K562 (cell line): ENCODE measurements around the gene TNC. TPM values are rescaled to one million over a fixed set of nuclear protein-coding genes. Genes with fewer than 3 reads are reported as not detected.

ENCODE experiments used
- ATAC-seq: fragments of 200-7000 bp; cut with Tn5 transposase; 3 replicates; pipeline ENCODE4 v1.9.1; 2020; ENCODE audit warnings: moderate library complexity
- BruUV-seq: library from RNA; stranded (reverse); fragments of 400-500 nt; replicated peaks from 2 replicates; lab custom pipeline; 2021; lab: Mats Ljungman, UMichigan
- CTCF ChIA-PET: fragments of 300-600 bp; formaldehyde crosslinking; extraction: SDS; loops from one replicate; lab custom pipeline; 2021; ENCODE audit warnings: low intra/inter-chr PET ratio; lab: Yijun Ruan, JAX
- POLR2A ChIA-PET: fragments of 300-600, 350-650 bp; sonication (Branson Sonifier 250); formaldehyde crosslinking; extraction: SDS; loops from one replicate; lab custom pipeline; 2021; ENCODE audit warnings: antibody characterized with exemption, inconsistent platforms; lab: Yijun Ruan, JAX
- DNase-seq, 4 experiments: peaks; one replicate each; pipeline versions ENCODE4 v3.0.0 to v3.0.0-alpha.2; 2011 to 2018; ENCODE audit warnings: low spot score in 3 of 4, mixed read lengths in 3 of 4; ENCODE audit errors: extremely low read depth in 1 of 4
- FAIRE-seq: peaks from 2 replicates; lab custom pipeline; 2011; peaks lifted over from hg19 to GRCh38; lab: Jason Lieb, UNC
- H2AFZ ChIP-seq: 2 replicates; pipeline ENCODE4 v1.6.0; 2011; ENCODE audit warnings: low read depth, low read length, control low read depth, inconsistent platforms
- H3K27ac ChIP-seq: fragments of 200-600 bp; 3 replicates; pipeline ENCODE4 v1.8.0; 2011; ENCODE audit warnings: low read depth, mild to moderate bottlenecking, control low read depth, inconsistent platforms, low read length, moderate library complexity, mixed read lengths; ENCODE audit errors: extremely low read depth
- H3K27me3 ChIP-seq, 2 experiments: fragments of 300-600 bp in 1 of 2; 2 replicates in 1 of 2; 3 replicates in 1 of 2; pipeline versions ENCODE4 v1.6.0 to v1.8.0; 2011; ENCODE audit warnings: inconsistent platforms in 2 of 2, low read length in 2 of 2, mild to moderate bottlenecking in 1 of 2, mixed read lengths in 1 of 2, moderate library complexity in 1 of 2; ENCODE audit not compliant: control insufficient read depth in 2 of 2, insufficient read depth in 2 of 2
- H3K36me3 ChIP-seq: fragments of 300-600 bp; 3 replicates; pipeline ENCODE4 v1.8.0; 2011; ENCODE audit warnings: mild to moderate bottlenecking, low read length, inconsistent platforms; ENCODE audit not compliant: control insufficient read depth, insufficient read depth
- H3K4me1 ChIP-seq, 2 experiments: fragments of 200-600 bp in 1 of 2; replicated peaks in 1 of 2; 2 replicates in 1 of 2; 3 replicates in 1 of 2; pipeline versions ENCODE4 v1.5.1 to v1.8.0; 2011; ENCODE audit warnings: inconsistent platforms in 2 of 2, low read length in 2 of 2, mild to moderate bottlenecking in 1 of 2, mixed read lengths in 1 of 2, moderate library complexity in 1 of 2; ENCODE audit not compliant: control insufficient read depth in 2 of 2, insufficient read depth in 2 of 2
- H3K4me2 ChIP-seq: 2 replicates; pipeline ENCODE4 v1.6.1; 2011; ENCODE audit warnings: low read length, control low read depth, inconsistent platforms, mixed read lengths; ENCODE audit not compliant: insufficient read depth
- H3K4me3 ChIP-seq: fragments of 200-600 bp; sonication (generic), shearing (Covaris generic); 2 replicates; pipeline ENCODE4 v1.5.1; 2016; ENCODE audit warnings: control low read depth, inconsistent platforms
- H3K79me2 ChIP-seq: fragments of 200-600 bp; 3 replicates; pipeline ENCODE4 v1.8.0; 2011; ENCODE audit warnings: low read length, inconsistent platforms; ENCODE audit not compliant: control insufficient read depth, insufficient read depth
- H3K9ac ChIP-seq, 2 experiments: 2 replicates each; pipeline versions ENCODE4 v1.6.0 to v1.6.1; 2011; ENCODE audit warnings: low read depth in 2 of 2, low read length in 2 of 2, control low read depth in 1 of 2, inconsistent platforms in 1 of 2, mild to moderate bottlenecking in 1 of 2, mixed read lengths in 1 of 2; ENCODE audit not compliant: insufficient read depth in 1 of 2
- H3K9me1 ChIP-seq: one replicate; pipeline ENCODE4 v1.6.0; 2011; ENCODE audit warnings: inconsistent platforms, mild to moderate bottlenecking, low read length, moderate library complexity; ENCODE audit not compliant: control insufficient read depth, insufficient read depth
- H3K9me3 ChIP-seq: replicated peaks from 2 replicates; pipeline ENCODE4 v1.5.1; 2011; ENCODE audit warnings: low read depth, low read length, inconsistent platforms; ENCODE audit not compliant: control insufficient read depth, insufficient read depth
- H4K20me1 ChIP-seq: replicated peaks from 2 replicates; pipeline ENCODE4 v1.6.1; 2011; ENCODE audit warnings: low read length, inconsistent platforms, mixed read lengths; ENCODE audit not compliant: control insufficient read depth, insufficient read depth
- ARID3B ChIP-seq: fragments of 250-450 bp; sonication (Bioruptor Pico); IDR thresholded peaks from 2 replicates; pipeline ENCODE4 v1.4.0; 2020; ENCODE audit warnings: borderline replicate concordance
- FOXJ3 ChIP-seq: sonication (generic); formaldehyde crosslinking; IDR thresholded peaks from 2 replicates; pipeline ENCODE4 v1.4.0; 2020; ENCODE audit warnings: mild to moderate bottlenecking, missing genetic modification reagents
- NFRKB ChIP-seq: fragments of 450-650 bp; IDR thresholded peaks from 2 replicates; pipeline ENCODE4 v1.6.1; 2016; ENCODE audit warnings: low read depth
- PBX2 ChIP-seq, 2 experiments: IDR thresholded peaks in 1 of 2; conservative IDR thresholded peaks in 1 of 2; 2 replicates each; pipeline ENCODE4 v1.6.1; 2016; ENCODE audit warnings: low read depth in 2 of 2, mild to moderate bottlenecking in 1 of 2, missing compliant biosample characterization in 1 of 2, missing genetic modification characterization in 1 of 2, moderate library complexity in 1 of 2
- PTBP1 ChIP-seq: fragments of 200-400 bp; formaldehyde crosslinking; IDR thresholded peaks from 2 replicates; pipeline ENCODE4 v1.6.1; 2017; ENCODE audit warnings: low read depth, low read length
- SMARCE1 ChIP-seq: fragments of 450-650 bp; IDR thresholded peaks from 2 replicates; pipeline ENCODE4 v1.7.1; 2016; ENCODE audit warnings: mild to moderate bottlenecking
- XRCC5 ChIP-seq: fragments of 200-400 bp; formaldehyde crosslinking; IDR thresholded peaks from 2 replicates; pipeline ENCODE4 v1.6.1; 2017; ENCODE audit warnings: low read depth, mild to moderate bottlenecking, low read length
- ZNF140 ChIP-seq: fragments of 250-450 bp; sonication (Bioruptor Pico); IDR thresholded peaks from 2 replicates; pipeline ENCODE4 v1.8.0; 2021; ENCODE audit warnings: moderate library complexity, mild to moderate bottlenecking, inconsistent platforms
- in situ Hi-C: fragments of 300-500 bp; cut with MboI; formaldehyde crosslinking; loops from 4 replicates; pipeline ENCODE4 v1.15.0; 2018; ENCODE audit warnings: inconsistent platforms, mixed read lengths
- intact Hi-C: fragments of 100-400 bp; cut with micrococcal nuclease; formaldehyde crosslinking; loops from 2 replicates; pipeline ENCODE4 v1.14.2; 2022
- polyA plus RNA-seq, 8 experiments: library from polyadenylated mRNA; depleted of rRNA in 4 of 8; stranded (reverse) in 5 of 8; unstranded in 3 of 8; fragments of >200 nt; fragmentation: Nextera tagmentation in 2 of 8; fragmentation: Illumina TruSeq in 1 of 8; extraction: Ambion mirVana in 2 of 8; extraction: Trizol in 1 of 8; gene quantifications; 2 replicates each; pipeline versions ENCODE4 v1.2.1 to v1.2.3, GENCODE V29; 2011 to 2014; ENCODE audit warnings: inconsistent platforms in 1 of 8, missing spikeins in 1 of 8
- total RNA-seq, 7 experiments: library from RNA; depleted of rRNA in 6 of 7; stranded (reverse); fragments of >200 nt in 6 of 7; fragmentation: Illumina TruSeq in 2 of 7; extraction: Trizol in 2 of 7; gene quantifications; 2 replicates each; pipeline versions ENCODE4 v1.2.1 to v1.2.3, GENCODE V29; 2011 to 2021; ENCODE audit warnings: low replicate concordance in 1 of 7

TNC gene
- total and polyA plus RNA-seq, 9 of the 15 experiments (the other 6 are each of a cell fraction or from before 2014, with no cell fraction given): under 0.01 to 0.29 TPM; not detected in 7

GRCh38 chr9:115068031-115068430 lies 49.9 kb downstream of the TNC start:
- Histone ChIP-seq H3K27ac (no peak overlapping the region), H3K9ac (no peak overlapping the region), H3K4me2 (no peak overlapping the region), H3K4me1 (no peaks in the 10 kb centered on the region), H4K20me1 (no peaks in the 10 kb centered on the region), H3K4me3 (no peak overlapping the region), H3K79me2 (no peaks in the 10 kb centered on the region), H3K9me3 (no peaks in the 10 kb centered on the region), H3K27me3 (no peaks in the 10 kb centered on the region), H2AFZ (no peak overlapping the region), H3K36me3 (no peaks in the 10 kb centered on the region), H3K9me1 (no peaks in the 10 kb centered on the region)
- DNase-seq (no peak), FAIRE-seq (no peak), ATAC-seq (no peak)
- ChIA-PET CTCF (no interaction called here), POLR2A (no interaction called here)
- TF ChIP-seq ARID3B (no peak), NFRKB (no peak), XRCC5 (no peak), PTBP1 (no peak), ZNF140 (CRISPR knock-in tag) (no peak), FOXJ3 (no peak), PBX2 (CRISPR knock-in tag; IDR thresholded peaks at IDR 0.05; ENCODE audit: low read depth) (no peak), PBX2 (tag; conservative IDR thresholded peaks at IDR 0.05; ENCODE audit: low read depth) (no peak), SMARCE1 (no peak)
- intact Hi-C loops (no loop called here), in situ Hi-C loops (no loop called here)
- BruUV-seq: no TSS peak
